ENCODE data around the gene ANKRD18A. TPM values are rescaled to one million over a fixed set of nuclear protein-coding genes. Genes with fewer than 3 reads are reported as not detected.

ANKRD18A gene
- total and polyA plus RNA-seq, 9 of the 15 experiments (the other 6 are each of a cell fraction or from before 2014, with no cell fraction given): 1.9 TPM; not detected in 8

- peak; percentile 29 to 42 (median 38); a peak in 4 of 6 replicates for TF ChIP-seq CTCF (IDR thresholded peaks at IDR 0.05 in 2 of 3, conservative IDR thresholded peaks at IDR 0.05 in 1 of 3; ENCODE audit: insufficient read depth in 2 of 3, low read depth in 1 of 3, low read length in 3 of 3)
- no peak for TF ChIP-seq ZNF583 (CRISPR knock-in tag; IDR thresholded peaks at IDR 0.05)
Measured at GRCh38 chr9:38641985-38642864, 21.8 kb upstream of the ANKRD18A start (continued).

- intact Hi-C loops (cut with micrococcal nuclease) (loop anchor here (10.0 kb wide), 1 partner anchor 84 kb away; the partner anchor contains the start of gene FAM240B), in situ Hi-C loops (cut with MboI) (no loop called here)
- POLR2A ChIA-PET: interaction anchor here (0.7 kb wide), 1 partner anchor 42 kb away, joined by 3 read pairs; no protein-coding TSS in a partner anchor
- Histone ChIP-seq H3K4me1 (replicated peaks in 1 of 2; ENCODE audit: control insufficient read depth in 2 of 2, insufficient read depth in 2 of 2, low read length in 2 of 2) (no peaks in the 10 kb centered on the region), H4K20me1 (replicated peaks; ENCODE audit: control insufficient read depth, insufficient read depth, low read length) (no peaks in the 10 kb centered on the region), H3K4me2 (ENCODE audit: insufficient read depth, low read length) (no peak overlapping the region), H3K27ac (ENCODE audit: extremely low read depth, low read depth, low read length) (no peak overlapping the region), H3K79me2 (ENCODE audit: control insufficient read depth, insufficient read depth, low read length) (no peaks in the 10 kb centered on the region), H3K9me3 (replicated peaks; ENCODE audit: control insufficient read depth, insufficient read depth, low read depth, low read length) (no peaks in the 10 kb centered on the region), H2AFZ (ENCODE audit: low read depth, low read length) (no peak overlapping the region), H3K27me3 (ENCODE audit: control insufficient read depth in 2 of 2, insufficient read depth in 2 of 2, low read length in 2 of 2) (peaks cover 4 to 8% of the 10 kb centered on the region in 2 experiments; a peak in 2 of 5 replicates), H3K36me3 (ENCODE audit: control insufficient read depth, insufficient read depth, low read length) (no peaks in the 10 kb centered on the region), H3K9me1 (ENCODE audit: control insufficient read depth, insufficient read depth, low read length) (no peaks in the 10 kb centered on the region), H3K9ac (ENCODE audit: insufficient read depth in 1 of 2, low read depth in 2 of 2, low read length in 2 of 2) (no peak overlapping the region), H3K4me3 (no peak overlapping the region)
- 1% methylated on average over 9 of the region's 9 CpGs for WGBS (ENCODE audit: insufficient coverage, low coverage, missing lambda C conversion rate)
- FAIRE-seq: no peak
- no peak for TF ChIP-seq FOXK1 (CRISPR knock-in tag; IDR thresholded peaks at IDR 0.05; ENCODE audit: borderline replicate concordance)
- TF ChIP-seq TEAD2 (tag; IDR thresholded peaks at IDR 0.05): no peak
- no peak for TF ChIP-seq ZNF212 (CRISPR knock-in tag; IDR thresholded peaks at IDR 0.05)
- no peak for TF ChIP-seq SIRT6 (IDR thresholded peaks at IDR 0.05; ENCODE audit: low read depth, low read length)
- TF ChIP-seq EP300 (IDR thresholded peaks at IDR 0.05; ENCODE audit: low read length): no peak
- TF ChIP-seq ZNF518B (CRISPR knock-in tag; IDR thresholded peaks at IDR 0.05): no peak
- TF ChIP-seq BRD4 (IDR thresholded peaks at IDR 0.05): no peak
- no peak for TF ChIP-seq PCBP1 (IDR thresholded peaks at IDR 0.05; ENCODE audit: low read depth, low read length, poor library complexity, severe bottlenecking)
- DNase-seq (ENCODE audit: extremely low read depth in 1 of 4, low spot score in 3 of 4): no peak
- no TSS peak for BruUV-seq (replicated peaks)
- CTCF ChIA-PET (ENCODE audit: low intra/inter-chr PET ratio): interaction anchor here (0.6 kb wide), 1 partner anchor 10 kb away, joined by 4 read pairs; no protein-coding TSS in a partner anchor
- no peak for ATAC-seq
Measured at GRCh38 chr9:38641142-38641541, 20.7 kb upstream of the ANKRD18A start.

Data from K562 (cell line).